Loucy (cell line): ENCODE results near the gene HS6ST2.

ENCODE experiments used
- H2AFZ ChIP-seq: fragments of 200-600 bp; sonication (generic); 2 replicates; pipeline ENCODE4 v1.6.0; 2016; ENCODE audit warnings: antibody characterized with exemption, mild to moderate bottlenecking, low read length, moderate library complexity
- H3F3A ChIP-seq: fragments of 200-600 bp; 2 replicates; pipeline ENCODE4 v1.6.0; 2016; ENCODE audit warnings: antibody characterized with exemption, low read depth, mild to moderate bottlenecking
- H3K27me3 ChIP-seq: fragments of 200-600 bp; sonication (generic); 2 replicates; pipeline ENCODE4 v1.6.1; 2014; ENCODE audit warnings: low read length, mild to moderate bottlenecking; ENCODE audit not compliant: insufficient read depth, poor library complexity, severe bottlenecking
- H3K36me3 ChIP-seq: fragments of 200-600 bp; sonication (generic); 2 replicates; pipeline ENCODE4 v1.6.1; 2016; ENCODE audit warnings: low read length; ENCODE audit not compliant: insufficient read depth
- H3K4me1 ChIP-seq: fragments of 200-600 bp; sonication (generic); 2 replicates; pipeline ENCODE4 v1.5.1; 2014; ENCODE audit warnings: low read length, mild to moderate bottlenecking; ENCODE audit not compliant: insufficient read depth, poor library complexity, severe bottlenecking
- H3K4me2 ChIP-seq: fragments of 200-600 bp; sonication (generic); 2 replicates; pipeline ENCODE4 v1.6.0; 2014; ENCODE audit warnings: antibody characterized with exemption, low read length, low read depth, mild to moderate bottlenecking; ENCODE audit not compliant: poor library complexity, severe bottlenecking
- H3K4me3 ChIP-seq: fragments of 200-600 bp; sonication (generic); 2 replicates; pipeline ENCODE4 v1.5.1; 2014; ENCODE audit warnings: low read length, mild to moderate bottlenecking, mixed read lengths; ENCODE audit not compliant: poor library complexity, severe bottlenecking
- H3K79me2 ChIP-seq: fragments of 200-600 bp; sonication (generic); 2 replicates; pipeline ENCODE4 v1.6.1; 2014; ENCODE audit warnings: low read length; ENCODE audit not compliant: insufficient read depth
- H3K9ac ChIP-seq: fragments of 200-600 bp; sonication (generic); 2 replicates; pipeline ENCODE4 v1.6.0; 2014; ENCODE audit warnings: mild to moderate bottlenecking, low read depth, low read length, moderate library complexity; ENCODE audit not compliant: poor library complexity, severe bottlenecking
- H3K9me2 ChIP-seq: fragments of 200-600 bp; sonication (generic); replicated peaks from 2 replicates; pipeline ENCODE4 v1.6.1; 2016; ENCODE audit warnings: low read depth, low read length, mixed read lengths
- H3K9me3 ChIP-seq: fragments of 200-600 bp; sonication (generic); 2 replicates; pipeline ENCODE4 v1.6.1; 2014; ENCODE audit warnings: mild to moderate bottlenecking, antibody characterized with exemption, low read length, low read depth; ENCODE audit not compliant: insufficient read depth
- H4K20me1 ChIP-seq: fragments of 200-600 bp; sonication (generic); 2 replicates; pipeline ENCODE4 v1.6.0; 2014; ENCODE audit warnings: antibody characterized with exemption, low read length, mild to moderate bottlenecking; ENCODE audit not compliant: insufficient read depth, poor library complexity, severe bottlenecking
- EZH2phosphoT487 ChIP-seq: fragments of 200-600 bp; IDR thresholded peaks from 2 replicates; pipeline ENCODE4 v1.6.1; 2018; ENCODE audit warnings: antibody characterized with exemption, mild to moderate bottlenecking, moderate library complexity, borderline replicate concordance
- TF ChIP-seq, protein P1 (sequence below): fragments of 200-600 bp; sonication (generic); conservative IDR thresholded peaks from 2 replicates; pipeline ENCODE4 v1.5.1; 2014; ENCODE audit warnings: mild to moderate bottlenecking, antibody characterized with exemption, low read length

HS6ST2 gene

DNA sequence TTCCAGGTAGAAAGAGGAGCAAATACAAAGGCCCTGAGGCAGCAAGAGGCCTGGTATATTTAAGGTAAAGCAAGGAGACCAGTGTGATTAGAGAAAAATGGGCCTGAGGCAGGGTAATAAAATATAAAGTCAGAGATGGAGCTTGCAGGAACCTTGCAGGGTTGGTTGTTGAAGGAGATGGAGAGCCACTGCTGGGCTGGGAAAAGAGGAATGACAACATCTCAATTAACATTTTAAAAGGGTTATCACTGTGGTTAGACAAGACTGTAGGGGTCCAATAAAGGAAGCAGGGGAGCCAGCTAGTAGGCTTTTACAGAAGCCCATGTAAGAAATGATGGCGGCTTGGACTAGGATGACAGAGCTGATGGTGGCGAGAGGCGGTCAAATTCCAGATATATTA lies 264.0 kb downstream of the HS6ST2 start:
- Histone ChIP-seq H3K4me2 (no peak overlapping the region), H3K9me2 (no peaks in the 10 kb centered on the region), H3K9ac (no peak overlapping the region), H3K4me1 (no peaks in the 10 kb centered on the region), H3K4me3 (no peak overlapping the region), H3K79me2 (no peaks in the 10 kb centered on the region), H2AFZ (no peak overlapping the region), H3F3A (no peaks in the 10 kb centered on the region), H3K36me3 (no peaks in the 10 kb centered on the region), H4K20me1 (no peaks in the 10 kb centered on the region), H3K9me3 (no peaks in the 10 kb centered on the region), H3K27me3 (no peaks in the 10 kb centered on the region)
- no peak for TF ChIP-seq EZH2phosphoT487
- TF ChIP-seq, protein P1, sequence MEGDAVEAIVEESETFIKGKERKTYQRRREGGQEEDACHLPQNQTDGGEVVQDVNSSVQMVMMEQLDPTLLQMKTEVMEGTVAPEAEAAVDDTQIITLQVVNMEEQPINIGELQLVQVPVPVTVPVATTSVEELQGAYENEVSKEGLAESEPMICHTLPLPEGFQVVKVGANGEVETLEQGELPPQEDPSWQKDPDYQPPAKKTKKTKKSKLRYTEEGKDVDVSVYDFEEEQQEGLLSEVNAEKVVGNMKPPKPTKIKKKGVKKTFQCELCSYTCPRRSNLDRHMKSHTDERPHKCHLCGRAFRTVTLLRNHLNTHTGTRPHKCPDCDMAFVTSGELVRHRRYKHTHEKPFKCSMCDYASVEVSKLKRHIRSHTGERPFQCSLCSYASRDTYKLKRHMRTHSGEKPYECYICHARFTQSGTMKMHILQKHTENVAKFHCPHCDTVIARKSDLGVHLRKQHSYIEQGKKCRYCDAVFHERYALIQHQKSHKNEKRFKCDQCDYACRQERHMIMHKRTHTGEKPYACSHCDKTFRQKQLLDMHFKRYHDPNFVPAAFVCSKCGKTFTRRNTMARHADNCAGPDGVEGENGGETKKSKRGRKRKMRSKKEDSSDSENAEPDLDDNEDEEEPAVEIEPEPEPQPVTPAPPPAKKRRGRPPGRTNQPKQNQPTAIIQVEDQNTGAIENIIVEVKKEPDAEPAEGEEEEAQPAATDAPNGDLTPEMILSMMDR, result no peak

DNA sequence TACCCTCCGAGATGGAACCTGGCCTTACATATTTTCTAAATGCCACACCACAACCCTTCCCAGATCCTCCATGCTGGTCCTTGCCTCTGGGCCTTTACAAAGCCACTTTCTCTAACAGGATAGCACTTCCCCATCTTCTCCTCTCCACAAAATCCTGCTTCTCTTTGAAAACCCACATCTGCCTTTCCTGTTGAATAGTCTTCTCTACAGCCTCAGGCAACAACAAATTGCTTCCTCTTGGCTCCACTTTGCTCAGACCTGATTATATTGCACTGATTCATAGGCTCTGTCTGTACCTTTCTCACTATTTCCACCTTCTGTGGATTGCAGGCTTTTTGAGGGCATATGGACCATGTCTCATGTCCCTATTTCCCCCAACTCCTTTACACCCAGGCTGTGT lies 265.9 kb downstream of the HS6ST2 start:
- Histone ChIP-seq H3K9ac (no peak overlapping the region), H3K9me3 (no peaks in the 10 kb centered on the region), H2AFZ (no peak overlapping the region), H4K20me1 (no peaks in the 10 kb centered on the region), H3K36me3 (no peaks in the 10 kb centered on the region), H3K4me3 (no peak overlapping the region), H3F3A (no peaks in the 10 kb centered on the region), H3K4me2 (no peak overlapping the region), H3K27me3 (no peaks in the 10 kb centered on the region), H3K79me2 (no peaks in the 10 kb centered on the region), H3K4me1 (no peaks in the 10 kb centered on the region), H3K9me2 (no peaks in the 10 kb centered on the region)
- no peak for TF ChIP-seq EZH2phosphoT487
- TF ChIP-seq, protein P1, result no peak

DNA sequence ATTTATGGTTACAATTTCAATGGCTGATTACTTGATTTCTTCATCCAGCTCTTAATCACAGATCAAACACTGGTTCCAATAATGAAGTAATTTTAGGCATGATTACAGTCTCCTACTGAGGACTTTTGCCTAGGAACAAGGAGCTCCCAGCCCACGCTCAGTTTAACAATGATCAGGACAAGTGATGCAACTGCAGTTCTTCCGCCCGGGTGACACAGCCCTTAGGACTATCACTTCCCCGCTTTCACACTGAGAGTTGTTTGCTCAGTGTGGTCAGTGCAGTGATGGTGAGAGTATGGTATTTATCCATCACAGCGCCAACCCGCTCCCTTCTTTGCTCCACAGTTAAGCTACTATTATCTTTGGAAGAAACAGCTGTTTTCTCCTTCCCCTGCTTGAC lies 266.4 kb downstream of the HS6ST2 start:
- H3K27me3 ChIP-seq, result no peaks in the 10 kb centered on the region
- H3K4me3 ChIP-seq, result no peak overlapping the region

More for the DNA sequence above, 266.4 kb downstream of the HS6ST2 start:
- H3K4me1 ChIP-seq, result no peaks in the 10 kb centered on the region
- no peaks in the 10 kb centered on the region for H3K9me2 ChIP-seq
- no peaks in the 10 kb centered on the region for H4K20me1 ChIP-seq
- H3F3A ChIP-seq, result no peaks in the 10 kb centered on the region
- H2AFZ ChIP-seq, result no peak overlapping the region
- no peak for TF ChIP-seq EZH2phosphoT487
- TF ChIP-seq, protein P1, result no peak
- no peaks in the 10 kb centered on the region for H3K79me2 ChIP-seq
- H3K4me2 ChIP-seq, result no peak overlapping the region
- H3K9me3 ChIP-seq, result no peaks in the 10 kb centered on the region
- H3K36me3 ChIP-seq, result no peaks in the 10 kb centered on the region
- H3K9ac ChIP-seq, result no peak overlapping the region
